A204.1 (cell line): ENCODE results near the gene ITGB6.

Source experiments
- FAIRE-seq: peaks from 2 replicates; lab custom pipeline; 2012; peaks lifted over from hg19 to GRCh38; lab: Jason Lieb, UNC

ITGB6 gene, protein sequence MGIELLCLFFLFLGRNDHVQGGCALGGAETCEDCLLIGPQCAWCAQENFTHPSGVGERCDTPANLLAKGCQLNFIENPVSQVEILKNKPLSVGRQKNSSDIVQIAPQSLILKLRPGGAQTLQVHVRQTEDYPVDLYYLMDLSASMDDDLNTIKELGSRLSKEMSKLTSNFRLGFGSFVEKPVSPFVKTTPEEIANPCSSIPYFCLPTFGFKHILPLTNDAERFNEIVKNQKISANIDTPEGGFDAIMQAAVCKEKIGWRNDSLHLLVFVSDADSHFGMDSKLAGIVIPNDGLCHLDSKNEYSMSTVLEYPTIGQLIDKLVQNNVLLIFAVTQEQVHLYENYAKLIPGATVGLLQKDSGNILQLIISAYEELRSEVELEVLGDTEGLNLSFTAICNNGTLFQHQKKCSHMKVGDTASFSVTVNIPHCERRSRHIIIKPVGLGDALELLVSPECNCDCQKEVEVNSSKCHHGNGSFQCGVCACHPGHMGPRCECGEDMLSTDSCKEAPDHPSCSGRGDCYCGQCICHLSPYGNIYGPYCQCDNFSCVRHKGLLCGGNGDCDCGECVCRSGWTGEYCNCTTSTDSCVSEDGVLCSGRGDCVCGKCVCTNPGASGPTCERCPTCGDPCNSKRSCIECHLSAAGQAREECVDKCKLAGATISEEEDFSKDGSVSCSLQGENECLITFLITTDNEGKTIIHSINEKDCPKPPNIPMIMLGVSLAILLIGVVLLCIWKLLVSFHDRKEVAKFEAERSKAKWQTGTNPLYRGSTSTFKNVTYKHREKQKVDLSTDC

DNA sequence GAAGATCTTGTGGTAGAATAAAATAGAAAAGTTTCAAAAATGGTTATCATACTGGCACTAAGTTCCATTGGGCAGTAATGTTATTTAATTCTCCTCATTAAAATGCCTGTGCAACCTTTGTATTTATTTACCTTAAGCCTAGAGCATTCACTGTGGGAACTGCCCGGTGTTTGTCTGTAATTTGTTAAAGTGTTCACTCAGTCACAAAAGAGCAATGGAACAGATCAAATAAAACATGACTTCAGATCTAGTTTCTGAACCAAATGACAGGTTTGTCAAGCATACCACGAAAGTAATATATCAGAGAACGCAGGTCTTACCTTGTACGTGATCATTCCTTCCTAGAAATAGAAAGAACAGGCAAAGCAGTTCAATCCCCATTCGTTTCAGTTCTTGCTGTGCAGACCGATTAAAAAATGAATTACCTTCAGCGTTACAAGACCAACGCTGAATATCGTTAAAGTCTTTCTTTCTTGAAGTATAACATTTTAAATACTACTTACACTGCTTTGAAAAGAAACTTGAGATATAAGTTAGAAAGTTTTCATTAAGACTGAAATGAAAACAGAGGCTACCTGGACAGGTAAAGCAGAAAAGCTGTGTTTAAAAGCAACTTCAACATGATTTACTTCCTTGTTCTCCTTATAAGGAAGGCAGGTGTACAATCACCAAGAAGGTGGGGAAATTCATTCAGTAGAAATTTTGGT is at the start of gene ITGB6:
Gene ITGB6 (minus strand): TSS at position 590 of the 707 bp plus-strand sequence. CDS start 209 bp downstream, at position 381.
- FAIRE-seq: no peak

DNA sequence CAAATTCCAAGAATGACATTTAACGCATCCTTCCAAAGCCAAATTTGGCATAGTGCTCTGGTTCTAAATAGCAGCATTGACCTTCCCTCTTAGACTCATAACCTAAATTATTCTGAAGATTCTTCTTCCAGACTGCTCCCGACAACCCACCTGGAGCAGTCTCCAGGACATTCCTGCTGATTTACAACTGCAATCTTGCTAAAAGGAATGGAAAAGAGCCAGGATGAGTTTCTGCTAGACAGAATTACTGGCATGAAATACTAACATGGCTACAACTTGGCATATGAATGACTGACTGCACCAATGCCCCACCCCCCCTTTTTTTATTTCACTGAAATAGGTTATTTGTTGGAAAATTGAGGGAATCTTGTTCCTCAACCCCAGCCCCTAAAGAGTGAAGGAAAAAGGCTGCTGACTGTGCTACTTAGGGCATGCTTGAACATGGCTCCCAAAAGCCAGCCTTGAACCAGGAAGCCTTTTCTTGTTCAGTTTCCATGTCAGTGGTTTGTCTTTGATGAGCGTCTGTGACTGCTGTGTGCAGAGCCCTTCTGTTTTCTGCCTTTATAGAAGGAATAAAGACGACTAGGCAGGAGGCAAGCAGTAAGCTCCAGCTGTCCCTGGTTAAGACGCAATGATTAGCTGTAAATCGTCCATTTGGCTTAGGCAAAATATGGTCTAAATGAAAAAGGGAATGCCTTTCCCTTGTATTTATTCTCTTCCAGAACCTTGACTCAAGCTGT is 47.4 kb upstream of the ITGB6 start:
- FAIRE-seq: no peak

DNA sequence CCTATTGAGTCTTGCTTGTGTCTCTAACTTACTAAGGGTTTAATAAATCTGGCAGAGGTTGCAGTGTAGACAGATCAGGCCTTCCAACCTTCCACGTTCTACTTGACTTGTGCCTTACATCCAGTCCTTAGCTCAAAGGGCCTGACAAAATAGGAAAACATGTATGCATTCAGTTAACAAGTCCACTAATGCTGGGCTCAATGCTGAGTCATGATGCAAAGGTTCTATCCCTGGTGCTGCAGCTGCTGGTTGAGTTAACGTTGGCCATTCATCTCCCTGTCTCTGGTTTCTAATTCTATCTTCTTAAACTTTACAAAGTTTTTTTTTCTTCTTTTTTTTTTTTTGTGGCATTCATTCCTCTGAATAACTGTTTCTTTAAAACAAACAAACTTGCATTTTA is 46.3 kb upstream of the ITGB6 start:
- no peak for FAIRE-seq

DNA sequence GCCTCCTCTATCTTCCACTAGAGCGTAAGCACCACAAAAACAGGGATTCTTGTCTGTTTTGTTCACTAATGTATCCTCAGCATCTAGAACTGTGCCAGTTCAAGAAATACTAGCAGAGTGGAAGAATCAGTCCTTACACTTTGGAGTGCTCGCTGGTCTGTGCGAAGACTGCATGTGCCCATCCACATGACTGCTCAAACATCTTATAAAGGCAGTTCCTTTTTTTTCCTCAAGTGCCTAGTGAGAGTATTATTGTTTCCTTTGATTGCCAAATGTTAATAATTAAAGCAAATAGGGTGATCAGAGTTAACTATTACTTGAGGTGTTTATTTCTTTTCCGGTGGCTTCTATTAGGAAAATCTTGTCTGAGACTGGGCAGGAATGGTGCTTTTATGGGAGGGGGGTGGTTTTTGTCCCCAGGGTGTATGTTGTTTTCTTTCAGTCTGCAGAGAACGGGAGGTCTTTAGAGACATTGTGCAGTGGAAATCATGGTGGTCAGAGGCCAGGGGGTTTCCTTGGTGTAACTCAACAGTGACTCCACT is 45.6 kb upstream of the ITGB6 start:
- no peak for FAIRE-seq

DNA sequence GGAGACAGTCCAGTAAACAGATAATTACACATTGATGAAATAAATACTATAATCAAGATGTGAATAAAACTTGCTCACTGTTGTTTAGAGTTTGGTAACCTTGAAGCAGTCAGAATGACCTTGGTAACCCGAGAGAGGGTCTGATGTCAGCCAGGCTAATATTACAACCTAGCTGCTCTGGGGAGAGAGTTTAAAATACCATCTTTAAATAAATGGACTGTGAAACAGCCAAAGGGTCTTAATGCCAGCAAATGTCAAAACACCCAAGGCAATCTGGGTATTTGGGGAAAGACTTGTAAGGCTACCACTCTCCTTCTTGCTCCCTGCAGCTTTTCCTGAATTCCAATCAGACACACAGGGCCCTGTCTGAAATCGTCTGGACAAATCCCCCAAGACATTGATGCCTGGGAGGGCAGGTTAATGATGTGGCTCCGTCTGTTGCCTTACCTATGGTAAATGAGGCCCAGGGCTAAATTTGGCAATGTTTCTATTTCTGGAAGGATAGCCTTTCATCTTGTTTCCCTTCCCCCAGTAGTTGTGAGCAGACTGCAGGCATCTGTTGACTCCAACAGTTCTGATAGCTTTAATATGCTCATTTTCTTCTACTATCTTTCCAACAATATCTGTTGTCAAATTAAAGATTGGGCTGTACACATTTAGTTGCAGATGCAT is 43.0 kb upstream of the ITGB6 start:
- no peak for FAIRE-seq

DNA sequence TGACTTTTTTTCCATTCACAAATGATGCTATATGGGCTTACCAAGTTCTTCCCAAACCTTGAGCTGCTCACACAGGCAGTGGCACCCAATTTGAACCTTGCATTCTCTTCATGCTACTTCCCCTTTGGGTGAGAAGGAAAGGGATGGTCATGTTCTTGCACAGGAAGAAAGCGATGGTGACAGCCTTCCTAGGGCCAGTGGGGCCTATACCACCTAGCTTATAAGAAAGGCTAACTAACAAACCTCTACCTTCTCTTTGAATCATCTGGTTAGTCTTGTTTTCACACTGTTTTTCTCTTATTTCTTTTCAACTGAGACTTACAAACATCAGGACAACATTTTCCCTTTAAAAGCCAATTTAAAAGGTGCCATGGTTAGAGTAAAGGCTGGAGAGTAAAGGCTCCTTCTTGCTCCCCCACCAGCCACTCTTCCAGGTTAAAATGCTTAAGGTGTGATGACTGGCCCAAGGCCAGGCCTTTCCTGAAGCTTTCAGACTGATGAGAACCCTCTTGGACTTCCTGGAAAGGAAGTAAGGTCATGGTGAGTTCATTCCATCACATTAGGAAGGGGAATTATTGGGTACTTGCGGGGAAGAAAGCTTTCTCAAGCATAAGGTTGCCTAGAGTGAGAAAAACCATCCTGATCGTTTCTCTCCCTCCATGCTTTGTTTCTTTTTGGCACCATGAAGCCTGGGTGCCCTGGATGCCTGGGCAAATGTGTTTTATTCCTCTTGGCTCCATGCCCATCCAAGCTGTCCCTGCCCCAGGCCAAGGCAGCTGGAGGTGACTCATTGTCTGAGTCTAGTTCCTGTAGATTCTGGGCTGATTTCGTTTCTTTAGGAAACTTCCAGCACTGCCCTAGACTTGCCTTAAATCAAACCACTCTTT is 41.4 kb upstream of the ITGB6 start:
- no peak for FAIRE-seq

DNA sequence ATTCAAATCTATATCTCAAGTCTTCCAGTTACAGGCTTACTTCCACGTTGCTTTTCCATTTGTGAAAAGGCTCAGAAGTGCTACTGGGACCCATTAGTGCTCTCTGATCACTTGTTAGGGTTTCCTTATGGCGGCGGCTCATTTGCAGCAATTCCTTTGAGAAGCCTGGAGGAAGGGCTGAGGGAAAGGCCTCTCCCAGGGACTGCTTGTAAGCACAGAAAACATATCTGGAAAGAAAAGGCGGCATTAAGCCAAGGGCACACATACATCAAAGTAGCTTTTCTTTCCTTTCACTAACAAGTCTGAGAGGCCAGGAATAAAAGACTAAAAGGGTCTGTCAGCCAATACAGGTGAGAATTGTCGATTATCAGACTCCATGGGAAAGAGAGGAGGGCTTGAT is 39.4 kb upstream of the ITGB6 start:
- no peak for FAIRE-seq

DNA sequence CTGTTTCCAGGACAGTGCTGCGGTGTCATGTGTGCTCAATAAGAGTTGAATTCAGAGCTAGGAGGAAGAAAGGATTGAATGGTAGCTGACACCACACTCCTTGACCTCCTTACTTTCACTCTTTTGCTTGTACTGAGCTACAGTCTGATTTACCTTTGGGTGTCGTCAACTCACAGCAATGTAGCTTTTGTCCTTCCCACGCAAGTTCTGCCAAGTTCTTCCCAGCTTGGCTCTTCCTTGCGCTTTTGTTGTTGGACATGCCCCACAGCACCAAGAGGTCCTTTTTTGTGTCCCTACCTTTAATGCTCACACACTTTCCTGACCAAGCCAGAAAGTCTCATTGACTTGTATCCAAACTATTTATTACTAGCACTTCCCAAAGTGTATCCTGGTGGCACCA is 38.3 kb upstream of the ITGB6 start:
- no peak for FAIRE-seq

DNA sequence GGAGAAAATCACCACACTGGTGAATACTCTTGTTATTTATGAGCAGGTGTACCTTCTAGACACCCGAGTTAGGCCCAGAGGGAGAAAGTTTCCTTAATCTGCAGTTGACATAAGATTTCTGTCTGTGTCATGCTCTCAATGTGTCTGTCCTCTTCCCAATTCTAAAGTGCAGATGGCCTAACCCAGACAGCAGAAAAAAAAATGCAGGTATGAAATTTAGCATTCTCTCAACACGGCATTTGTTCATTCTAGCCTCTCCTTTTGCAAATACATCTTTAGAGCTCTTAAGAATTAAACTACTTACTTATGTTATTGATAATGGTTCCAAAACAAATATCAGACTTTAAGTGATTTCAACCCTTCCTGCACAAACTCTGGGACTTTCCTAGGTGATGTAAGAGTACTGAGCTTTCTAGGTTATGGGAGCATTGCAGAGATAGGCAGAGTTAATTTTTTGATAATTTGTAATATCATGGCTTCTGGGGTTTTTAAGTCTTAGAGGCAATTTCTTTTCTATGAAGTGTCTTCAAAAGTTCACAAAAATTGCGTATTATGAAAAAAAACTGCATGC is 32.9 kb upstream of the ITGB6 start:
- FAIRE-seq: no peak

DNA sequence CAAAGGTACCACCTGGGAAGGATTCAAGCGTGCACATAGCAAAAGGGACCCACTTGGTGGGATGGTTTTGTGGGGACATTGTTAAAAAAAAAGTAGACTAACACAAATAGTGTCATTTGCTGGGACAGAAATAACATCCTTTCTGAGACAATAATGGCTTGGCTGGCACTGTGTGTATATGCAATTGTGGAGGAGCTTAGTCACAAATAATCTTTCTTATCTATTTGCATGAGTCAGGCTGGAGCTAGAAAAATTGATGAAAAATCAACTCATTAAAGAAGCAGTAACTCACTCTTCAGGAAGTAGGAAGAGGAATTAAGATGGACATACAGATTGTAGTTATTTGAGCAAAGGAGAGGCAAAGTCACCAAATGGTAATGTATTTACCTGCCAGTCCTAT is 29.5 kb upstream of the ITGB6 start:
- FAIRE-seq: no peak

DNA sequence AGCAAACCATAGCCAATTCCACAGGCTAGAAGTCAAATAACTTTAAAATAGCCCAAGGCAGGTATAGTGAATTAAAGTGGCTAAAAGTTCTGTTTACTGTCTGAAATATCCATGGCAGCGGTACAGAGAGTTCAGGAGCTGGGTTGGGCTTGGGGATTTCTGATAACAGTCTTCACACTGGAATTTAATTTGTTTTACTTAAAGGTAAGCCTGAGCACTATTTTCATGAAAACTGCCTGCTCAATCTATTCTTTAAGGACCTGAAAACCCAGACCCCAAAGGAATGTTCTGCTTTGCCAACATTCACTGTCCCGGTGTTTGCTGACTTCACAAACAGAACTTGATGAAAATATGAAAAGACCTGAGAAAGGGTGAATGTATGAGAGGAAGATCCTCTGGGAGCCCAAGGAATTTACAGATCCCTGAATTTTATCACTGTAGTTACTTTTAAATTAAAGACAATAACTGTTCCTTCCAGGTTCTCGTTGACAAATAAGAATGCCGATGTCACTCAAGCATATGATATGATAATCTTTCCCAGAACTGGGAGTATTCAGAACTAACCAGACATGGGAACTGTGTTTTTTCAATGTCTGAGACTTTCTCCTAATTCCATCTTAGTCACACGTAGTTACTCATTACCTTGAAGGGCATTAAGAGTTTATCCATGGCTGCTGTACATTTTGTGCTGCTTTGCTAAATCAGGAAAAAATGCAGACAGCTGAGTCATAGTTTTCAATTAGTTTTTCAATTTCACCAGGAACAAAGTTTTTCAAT is 28.3 kb upstream of the ITGB6 start:
- FAIRE-seq: no peak

DNA sequence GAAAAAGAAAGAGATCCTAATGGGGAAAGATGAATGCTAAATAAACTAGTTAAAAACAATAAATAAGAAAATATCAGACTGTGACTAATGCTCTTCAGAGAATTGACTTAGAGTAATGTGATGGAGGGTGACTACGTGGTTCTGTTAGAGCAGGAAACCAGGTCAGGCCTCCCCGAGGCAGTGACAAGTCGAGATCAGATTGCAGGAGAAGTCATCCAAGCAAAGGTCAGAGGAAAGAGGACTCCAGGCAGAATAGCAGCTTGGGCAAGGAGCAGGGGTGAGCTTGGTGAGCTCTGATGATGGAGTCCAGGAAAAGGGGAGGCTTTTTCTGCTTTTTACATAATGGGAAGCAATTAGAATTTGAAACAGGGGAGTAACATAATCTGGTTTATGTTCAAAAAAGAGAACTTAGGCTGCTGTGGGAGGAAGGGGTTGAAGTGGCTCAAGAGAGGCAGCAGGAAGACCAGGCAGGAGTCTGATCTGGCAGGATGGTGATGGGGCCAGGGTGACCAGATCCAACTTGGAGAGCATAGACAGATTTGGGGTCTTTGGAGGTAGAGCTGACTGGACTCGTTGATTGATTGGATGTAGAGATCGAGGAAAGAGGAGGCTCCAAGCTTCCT is 27.3 kb upstream of the ITGB6 start:
- no peak for FAIRE-seq

DNA sequence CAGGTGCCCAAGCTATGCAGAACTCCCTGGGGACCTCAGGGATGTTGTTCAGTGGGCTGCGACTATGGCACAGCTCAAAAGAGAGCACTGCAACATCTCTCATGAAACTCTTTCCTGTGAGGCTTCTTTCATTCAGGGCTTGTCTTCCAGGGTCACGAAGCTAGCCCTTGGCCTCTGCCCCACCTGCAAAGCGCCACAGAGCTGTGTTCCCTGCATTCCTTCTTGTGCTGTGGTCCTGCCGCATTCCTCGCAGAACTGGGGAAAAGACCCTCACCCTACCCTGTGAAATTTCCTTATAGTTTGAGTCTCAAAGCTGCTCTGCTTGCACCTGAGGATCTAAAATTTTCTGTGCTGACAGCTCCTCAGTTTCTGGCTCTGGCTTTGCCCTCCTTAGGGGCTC is 26.3 kb upstream of the ITGB6 start:
- no peak for FAIRE-seq

DNA sequence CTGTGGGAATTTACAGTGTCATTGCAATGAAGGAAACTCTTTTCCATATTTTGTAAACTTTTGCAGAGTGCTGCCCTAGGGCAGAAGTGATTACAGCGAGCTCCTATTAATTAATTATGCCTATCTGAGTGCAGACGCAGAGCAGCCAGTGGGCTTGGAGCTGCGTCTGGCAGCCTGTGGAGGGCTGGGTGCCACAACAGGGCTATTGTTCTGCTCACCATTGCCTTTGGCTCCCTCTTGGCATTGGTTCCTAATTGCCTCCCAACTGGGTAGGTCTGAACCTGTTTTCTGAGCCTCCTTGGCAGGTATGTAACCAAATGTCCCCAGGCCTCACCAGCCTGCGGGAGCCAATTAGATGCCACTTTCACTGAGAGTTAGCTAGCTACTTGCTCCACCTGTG is 25.6 kb upstream of the ITGB6 start:
- FAIRE-seq: no peak

DNA sequence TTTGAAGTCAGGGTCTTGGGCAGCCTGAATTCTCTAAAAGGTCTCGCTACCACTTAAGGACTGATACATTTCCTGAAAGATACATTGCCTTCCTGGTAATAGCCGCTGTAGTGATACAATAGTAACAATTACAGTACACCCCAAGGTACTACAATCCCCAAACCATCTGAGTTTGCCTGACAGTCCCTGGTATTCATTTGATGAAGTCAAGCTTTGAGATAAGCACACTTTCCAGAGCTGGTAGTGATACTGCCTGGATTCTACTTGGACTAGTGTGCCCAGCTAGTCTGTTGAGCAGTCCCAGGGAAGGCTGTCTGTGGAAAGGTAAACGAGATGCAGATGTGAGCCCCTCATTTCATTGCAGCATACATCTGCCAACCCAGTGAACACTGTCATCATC is 24.4 kb upstream of the ITGB6 start:
- FAIRE-seq: no peak

DNA sequence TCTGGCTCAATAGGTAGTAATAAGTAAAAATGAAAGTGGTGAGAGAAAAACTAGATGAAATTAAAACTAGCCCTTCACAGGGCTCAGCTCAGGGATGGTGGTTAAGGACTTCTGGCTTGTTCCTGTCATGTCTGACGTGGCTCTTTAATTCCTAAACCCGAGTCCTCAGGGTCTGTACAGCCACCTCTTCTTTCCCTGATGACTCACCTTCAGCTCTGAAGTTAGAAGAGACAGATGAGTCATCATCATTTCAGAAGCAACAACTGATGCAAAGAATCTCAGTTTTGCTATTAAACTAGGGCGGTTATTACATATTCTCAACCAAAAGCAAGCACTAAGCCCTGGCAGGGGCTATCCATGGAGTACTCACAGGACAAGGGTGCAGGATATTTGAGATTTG is 24.0 kb upstream of the ITGB6 start:
- no peak for FAIRE-seq

DNA sequence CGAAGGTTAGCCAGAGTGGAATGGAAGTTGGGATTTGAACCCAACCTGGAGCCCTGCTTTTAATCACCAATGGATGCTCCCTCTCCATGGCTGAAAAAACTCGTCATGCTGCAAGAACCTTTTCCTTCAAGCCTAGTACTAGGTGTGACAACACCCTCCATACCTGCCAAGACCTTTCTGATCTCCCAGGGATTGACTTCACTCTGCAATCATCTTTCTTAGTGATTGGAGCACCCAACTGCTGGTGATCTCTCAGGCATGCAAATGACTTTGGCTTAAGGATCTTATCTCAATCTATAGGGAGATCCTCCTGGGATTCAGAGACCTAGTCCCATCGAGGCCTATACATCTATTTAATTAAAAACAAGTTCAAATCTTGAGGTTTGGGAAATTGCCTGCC is 23.5 kb upstream of the ITGB6 start:
- FAIRE-seq: no peak

DNA sequence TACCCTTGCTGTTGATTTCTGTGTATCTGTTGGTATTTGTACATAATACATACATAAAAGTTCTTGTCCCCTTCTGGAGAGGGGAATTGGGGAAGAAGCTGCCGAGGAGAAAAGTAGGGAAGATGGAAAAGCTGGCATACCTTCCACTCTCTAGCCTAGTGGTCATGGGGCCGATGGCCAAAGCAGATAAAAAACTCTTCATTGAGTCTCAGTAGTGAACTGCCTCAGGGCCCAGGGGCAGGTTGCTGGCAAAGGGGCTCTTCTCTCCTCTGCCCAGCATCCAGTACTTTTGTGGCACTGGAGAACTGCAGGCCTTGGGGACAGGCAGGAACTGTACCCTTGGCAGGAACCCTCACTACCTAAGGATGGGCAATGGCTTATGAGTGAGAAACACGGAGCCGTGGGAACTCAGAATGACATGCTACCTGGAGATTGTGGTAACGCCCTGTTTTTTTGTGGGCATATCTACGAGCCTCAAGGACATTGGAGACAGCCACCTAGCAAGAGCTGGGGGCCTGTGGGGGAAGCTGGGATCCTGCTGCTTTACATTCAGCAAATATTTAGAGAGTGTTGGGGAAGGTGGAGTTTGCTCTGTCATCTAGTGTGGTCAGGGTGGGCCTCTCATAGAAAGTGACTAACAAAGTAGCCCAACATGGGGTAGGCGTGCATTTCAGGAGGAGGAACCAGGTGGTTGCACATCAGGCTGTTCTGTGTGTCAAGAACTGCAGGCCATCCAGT is 22.6 kb upstream of the ITGB6 start:
- no peak for FAIRE-seq
